OCI-LY7 (cell line): ENCODE results near the gene B2M. TPM values are rescaled to one million over a fixed set of nuclear protein-coding genes. Genes with fewer than 3 reads are reported as not detected.
A peak's percentile ranks its signal among the peaks of the same experiment; 100 is the strongest.

ENCODE experiments used
- BruUV-seq: library from RNA; stranded (reverse); fragments of 400-500 nt; replicated peaks from 2 replicates; lab custom pipeline; 2021; lab: Mats Ljungman, UMichigan
- CTCF ChIA-PET: fragments of 300-600 bp; sonication (Branson Sonifier 250); formaldehyde crosslinking; loops from one replicate; lab custom pipeline; 2022; ENCODE audit warnings: antibody characterized with exemption; ENCODE audit not compliant: unreplicated experiment; lab: Charles Lee
- POLR2A ChIA-PET: fragments of 300-600 bp; sonication (Branson Sonifier 250); formaldehyde crosslinking; loops from one replicate; lab custom pipeline; 2022; ENCODE audit warnings: antibody characterized with exemption; lab: Charles Lee
- DNase-seq: peaks from one replicate; pipeline ENCODE4 v3.0.0-alpha.2; 2015; ENCODE audit warnings: low spot score
- H2AFZ ChIP-seq: fragments of 200-600 bp; sonication (generic), shearing (Covaris generic); 2 replicates; pipeline ENCODE4 v1.6.1; 2014; ENCODE audit warnings: mild to moderate bottlenecking, antibody characterized with exemption, low read length, moderate library complexity
- H3K27ac ChIP-seq: fragments of 200-600 bp; sonication (generic); 2 replicates; pipeline ENCODE4 v1.5.1; 2014; ENCODE audit warnings: mixed run types, low read depth, mild to moderate bottlenecking, moderate library complexity, low read length, inconsistent platforms; ENCODE audit not compliant: poor library complexity, severe bottlenecking
- H3K36me3 ChIP-seq: fragments of 200-600 bp; sonication (generic); 2 replicates; pipeline ENCODE4 v1.6.1; 2014; ENCODE audit warnings: mild to moderate bottlenecking, antibody characterized with exemption, low read length, moderate library complexity, mixed read lengths; ENCODE audit not compliant: insufficient read depth
- H3K4me1 ChIP-seq: fragments of 200-600 bp; sonication (generic); 2 replicates; pipeline ENCODE4 v1.5.1; 2014; ENCODE audit warnings: mild to moderate bottlenecking, low read length; ENCODE audit not compliant: insufficient read depth, poor library complexity, severe bottlenecking
- H3K4me2 ChIP-seq: fragments of 200-600 bp; sonication (generic); 2 replicates; pipeline ENCODE4 v1.6.1; 2014; ENCODE audit warnings: mild to moderate bottlenecking, low read length
- H3K4me3 ChIP-seq: fragments of 200-600 bp; sonication (generic); 2 replicates; pipeline ENCODE4 v1.5.1; 2014; ENCODE audit warnings: mild to moderate bottlenecking, low read depth, low read length; ENCODE audit not compliant: poor library complexity, severe bottlenecking
- H3K79me2 ChIP-seq: fragments of 200-600 bp; sonication (generic); 2 replicates; pipeline ENCODE4 v1.6.1; 2016; ENCODE audit warnings: low read depth, mild to moderate bottlenecking, low read length, moderate library complexity, mixed read lengths; ENCODE audit not compliant: insufficient read depth
- H3K9me2 ChIP-seq: fragments of 200-600 bp; sonication (generic); 2 replicates; pipeline ENCODE4 v1.6.1; 2016; ENCODE audit warnings: mild to moderate bottlenecking, low read length, mixed read lengths; ENCODE audit not compliant: insufficient read depth
- H3K9me3 ChIP-seq: fragments of 200-600 bp; sonication (generic); 2 replicates; pipeline ENCODE4 v1.6.1; 2014; ENCODE audit warnings: mild to moderate bottlenecking, mixed run types, low read length, mixed read lengths
- H4K20me1 ChIP-seq: fragments of 200-600 bp; sonication (generic); 2 replicates; pipeline ENCODE4 v1.6.1; 2014; ENCODE audit warnings: mild to moderate bottlenecking, antibody characterized with exemption, low read length, moderate library complexity, mixed read lengths; ENCODE audit not compliant: insufficient read depth
- EZH2phosphoT487 ChIP-seq: fragments of 200-600 bp; sonication (generic); IDR thresholded peaks from 2 replicates; pipeline ENCODE4 v1.6.1; 2018; ENCODE audit warnings: low read depth, borderline replicate concordance, mild to moderate bottlenecking, mixed run types, antibody characterized with exemption, low read length, moderate library complexity, mixed read lengths
- intact Hi-C: fragments of 100-400 bp; cut with micrococcal nuclease; formaldehyde crosslinking; loops from one replicate; pipeline ENCODE4 v1.10.0; 2022; ENCODE audit not compliant: unreplicated experiment
- total RNA-seq, 2 experiments: library from RNA; depleted of rRNA in 1 of 2; stranded (reverse); fragments of >200 nt in 1 of 2; shearing (Covaris generic) in 1 of 2; gene quantifications; 2 replicates each; pipeline ENCODE4 v1.2.3, GENCODE V29; 2014 to 2022
- TF ChIP-seq, protein P1 (sequence below): fragments of 200-600 bp; sonication (generic); conservative IDR thresholded peaks from 2 replicates; pipeline ENCODE4 v1.5.1; 2014; ENCODE audit warnings: mild to moderate bottlenecking, antibody characterized with exemption, low read length, moderate library complexity, mixed read lengths

The B2M gene
- total RNA-seq, 2 experiments from 2014 or later = 1,161 to 1,738 TPM

DNA sequence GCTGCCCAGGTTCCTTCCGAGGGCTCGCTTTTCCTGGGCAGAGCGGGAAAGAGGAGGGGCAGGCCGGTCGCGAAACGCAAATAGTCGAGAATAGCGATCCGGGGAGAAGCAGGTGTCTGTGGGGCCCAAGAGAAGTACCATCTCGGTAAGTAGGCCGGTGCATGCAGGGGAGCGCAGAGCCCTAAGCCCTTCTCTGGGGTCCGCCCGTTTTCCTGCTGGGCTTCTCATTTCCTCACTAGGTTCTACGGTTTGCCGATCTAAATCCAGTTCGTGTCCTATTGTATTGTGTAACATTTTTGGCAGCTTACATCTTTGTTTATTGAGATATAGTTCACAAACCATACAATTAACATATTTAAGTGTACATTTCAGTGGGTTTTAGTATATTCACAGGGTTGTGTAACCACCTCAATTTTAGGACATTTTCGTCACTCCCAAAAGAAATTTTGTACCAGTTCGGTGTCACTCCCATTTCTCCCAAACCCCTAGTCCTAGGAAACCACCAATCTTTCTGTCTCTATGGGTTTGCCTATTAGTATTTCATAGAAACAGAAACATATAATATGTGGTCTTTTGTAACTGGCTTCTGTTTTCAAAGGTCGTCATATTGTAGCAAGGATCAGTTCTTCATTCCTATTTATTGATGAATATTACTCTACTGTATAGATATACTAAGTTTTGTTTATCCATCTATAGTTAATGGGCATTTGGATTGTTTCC is 18.3 kb downstream of the B2M start:
- H2AFZ ChIP-seq = peak overlapping the region; percentile 67; the same call in 1 of the 2 replicates
- peak; percentile 72 for DNase-seq
- TF ChIP-seq, protein P1, sequence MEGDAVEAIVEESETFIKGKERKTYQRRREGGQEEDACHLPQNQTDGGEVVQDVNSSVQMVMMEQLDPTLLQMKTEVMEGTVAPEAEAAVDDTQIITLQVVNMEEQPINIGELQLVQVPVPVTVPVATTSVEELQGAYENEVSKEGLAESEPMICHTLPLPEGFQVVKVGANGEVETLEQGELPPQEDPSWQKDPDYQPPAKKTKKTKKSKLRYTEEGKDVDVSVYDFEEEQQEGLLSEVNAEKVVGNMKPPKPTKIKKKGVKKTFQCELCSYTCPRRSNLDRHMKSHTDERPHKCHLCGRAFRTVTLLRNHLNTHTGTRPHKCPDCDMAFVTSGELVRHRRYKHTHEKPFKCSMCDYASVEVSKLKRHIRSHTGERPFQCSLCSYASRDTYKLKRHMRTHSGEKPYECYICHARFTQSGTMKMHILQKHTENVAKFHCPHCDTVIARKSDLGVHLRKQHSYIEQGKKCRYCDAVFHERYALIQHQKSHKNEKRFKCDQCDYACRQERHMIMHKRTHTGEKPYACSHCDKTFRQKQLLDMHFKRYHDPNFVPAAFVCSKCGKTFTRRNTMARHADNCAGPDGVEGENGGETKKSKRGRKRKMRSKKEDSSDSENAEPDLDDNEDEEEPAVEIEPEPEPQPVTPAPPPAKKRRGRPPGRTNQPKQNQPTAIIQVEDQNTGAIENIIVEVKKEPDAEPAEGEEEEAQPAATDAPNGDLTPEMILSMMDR = no peak
- no peak for TF ChIP-seq EZH2phosphoT487
- H3K9me3 ChIP-seq = no peaks in the 10 kb centered on the region
- BruUV-seq = TSS peak; percentile 72
- H3K4me1 ChIP-seq = peaks cover 52% of the 10 kb centered on the region
- H3K4me3 ChIP-seq = peak overlapping the region; percentile 81
- no peaks in the 10 kb centered on the region for H4K20me1 ChIP-seq
- H3K79me2 ChIP-seq = peaks cover 13% of the 10 kb centered on the region; the same call in 1 of the 2 replicates
- H3K36me3 ChIP-seq = peaks cover 8% of the 10 kb centered on the region
- intact Hi-C loops = loop anchor here (1.0 to 5.0 kb wide), 3 partner anchors 19 to 673 kb away; partner anchors contain the start of gene SPG11
- H3K27ac ChIP-seq = peak overlapping the region; percentile 90
- ChIA-PET POLR2A (interaction anchor here (0.7 to 7.3 kb wide), 10 partner anchors 8 to 299 kb away, joined by 3 to 116 read pairs (median 6); partner anchors contain the start of genes B2M, PATL2 and SPG11), CTCF (interaction anchor here (0.7 to 1.0 kb wide), 2 partner anchors 7 to 66 kb away, joined by 3 read pairs; partner anchors contain the start of gene SPG11)
- no peaks in the 10 kb centered on the region for H3K9me2 ChIP-seq
- H3K4me2 ChIP-seq = peak overlapping the region; percentile 91

GRCh38 chr15:44734839-44735481 is 23.6 kb downstream of the B2M start:
- H3K79me2 ChIP-seq = peaks cover 8% of the 10 kb centered on the region; the same call in 1 of the 2 replicates
- peaks cover 8% of the 10 kb centered on the region for H3K36me3 ChIP-seq
- peaks cover 44% of the 10 kb centered on the region for H3K4me1 ChIP-seq
- H3K4me2 ChIP-seq = peak overlapping the region; percentile 72
- peak overlapping the region; percentile 62 for H3K27ac ChIP-seq
- H3K4me3 ChIP-seq = no peak overlapping the region
- TF ChIP-seq, protein P1 = no peak
- TF ChIP-seq EZH2phosphoT487 = no peak
- ChIA-PET POLR2A (interaction anchor here (0.7 to 6.1 kb wide), 6 partner anchors 9 to 305 kb away, joined by 3 to 72 read pairs (median 26); partner anchors contain the start of genes B2M, PATL2 and SPG11), CTCF (interaction anchor here (1.9 kb wide), 1 partner anchor 72 kb away, joined by 15 read pairs; the partner anchor contains the start of gene SPG11)
- no peaks in the 10 kb centered on the region for H3K9me3 ChIP-seq
- no TSS peak for BruUV-seq
- H3K9me2 ChIP-seq = no peaks in the 10 kb centered on the region
- intact Hi-C loops = loop anchor here (5.0 kb wide), 1 partner anchor 308 kb away; the partner anchor contains the start of gene CTDSPL2
- H2AFZ ChIP-seq = peak overlapping the region; percentile 97
- no peak for DNase-seq
- no peaks in the 10 kb centered on the region for H4K20me1 ChIP-seq
